ENCODE results near the gene SLC2A9. TPM values are rescaled to one million over a fixed set of nuclear protein-coding genes. Genes with fewer than 3 reads are reported as not detected.

Gene SLC2A9
- total and polyA plus RNA-seq, 2 of the 13 experiments (the other 11 are each of a cell fraction or from before 2014, with no cell fraction given): 36.2 to 42.3 TPM

DNA sequence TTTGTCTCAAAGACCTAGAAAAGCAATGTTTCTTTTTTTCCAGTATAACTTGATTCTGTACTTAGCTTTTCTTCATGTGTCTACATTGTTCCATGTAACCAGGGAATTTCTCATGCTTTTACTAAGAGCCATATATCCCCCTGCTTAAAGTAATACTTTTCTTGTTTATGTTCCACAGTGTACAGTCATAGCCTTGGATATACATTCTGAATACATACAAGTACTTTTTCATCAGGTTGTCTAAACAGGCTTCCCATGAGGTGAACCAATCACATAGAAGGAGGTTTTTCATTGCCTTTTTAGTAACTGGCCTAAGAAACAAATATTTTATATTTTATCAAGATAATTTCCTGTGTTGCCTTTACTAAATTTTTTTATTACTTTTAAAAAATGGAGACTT, 52.8 kb downstream of the SLC2A9 start:
- FAIRE-seq: no peak
- Histone ChIP-seq H3K27me3 (ENCODE audit: control insufficient read depth in 1 of 2, insufficient read depth in 2 of 2, low read length in 2 of 2) (no peaks in the 10 kb centered on the region), H3K9ac (ENCODE audit: insufficient read depth, low read depth, low read length) (no peak overlapping the region), H4K20me1 (ENCODE audit: insufficient read depth, low read length) (no peaks in the 10 kb centered on the region; the same call in 1 of the 2 replicates), H3K4me2 (ENCODE audit: low read depth, low read length) (no peak overlapping the region), H2AFZ (ENCODE audit: low read length) (no peak overlapping the region), H3K4me3 (replicated peaks in 1 of 3; ENCODE audit: insufficient read depth in 1 of 3, low read depth in 2 of 3, low read length in 3 of 3) (no peak overlapping the region), H3K9me3 (ENCODE audit: low read length) (no peaks in the 10 kb centered on the region), H3K27ac (ENCODE audit: extremely low read length, insufficient read depth, low read length) (no peak overlapping the region), H3K79me2 (ENCODE audit: insufficient read depth, low read length) (peaks cover 9% of the 10 kb centered on the region), H3K36me3 (replicated peaks in 1 of 2; ENCODE audit: control insufficient read depth in 1 of 2, insufficient read depth in 2 of 2, low read length in 2 of 2) (peaks cover 4 to 39% of the 10 kb centered on the region in 2 experiments; a peak in 4 of 5 replicates), H3K4me1 (ENCODE audit: insufficient read depth, low read length) (peaks cover 33% of the 10 kb centered on the region)
- TF ChIP-seq ZNF264 (CRISPR knock-in tag; IDR thresholded peaks at IDR 0.05): no peak
- TF ChIP-seq ZBTB42 (CRISPR knock-in tag; IDR thresholded peaks at IDR 0.05): no peak
- TF ChIP-seq ZNF7 (CRISPR knock-in tag; IDR thresholded peaks at IDR 0.05): no peak
- in situ Hi-C loops (cut with HindIII; ENCODE audit: extremely low pct_ligation_motif_present, low pct_unique_long_range_greater_than_20kb): no loop called here
- DNase-seq (ENCODE audit: low spot score): no peak
- ATAC-seq: no peak
- ChIA-PET POLR2A (no interaction called here), CTCF (ENCODE audit: low intra/inter-chr PET ratio, low total read pairs) (no interaction called here)
- BruUV-seq (replicated peaks): no TSS peak
- intact Hi-C loops (cut with micrococcal nuclease; ENCODE audit: unreplicated experiment): no loop called here

DNA sequence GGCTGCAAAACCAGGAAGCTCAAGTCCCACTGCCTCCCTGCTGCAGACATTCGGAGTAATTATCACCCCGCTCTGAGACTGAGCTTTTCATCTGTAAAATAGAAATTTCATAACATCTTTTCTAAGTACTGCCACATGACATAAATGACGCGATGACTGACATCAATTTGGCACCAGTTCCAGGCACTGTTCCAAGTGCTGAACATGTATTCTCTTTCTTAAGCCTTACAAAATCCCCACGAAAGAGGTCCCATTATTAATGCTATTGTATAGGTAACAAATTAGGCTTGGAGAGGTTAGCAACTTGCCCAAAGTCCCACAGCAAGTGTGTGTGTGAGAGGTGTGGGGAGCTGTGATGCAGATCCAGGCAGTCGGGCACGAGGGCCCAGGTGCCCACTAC, 56.4 kb downstream of the SLC2A9 start:
- Histone ChIP-seq H3K4me1 (ENCODE audit: insufficient read depth, low read length) (peaks cover 26% of the 10 kb centered on the region), H4K20me1 (ENCODE audit: insufficient read depth, low read length) (no peaks in the 10 kb centered on the region; the same call in 1 of the 2 replicates), H3K27ac (ENCODE audit: extremely low read length, insufficient read depth, low read length) (no peak overlapping the region), H3K4me2 (ENCODE audit: low read depth, low read length) (no peak overlapping the region), H3K36me3 (replicated peaks in 1 of 2; ENCODE audit: control insufficient read depth in 1 of 2, insufficient read depth in 2 of 2, low read length in 2 of 2) (peaks cover 5 to 31% of the 10 kb centered on the region in 2 experiments; a peak in 4 of 5 replicates), H3K9me3 (ENCODE audit: low read length) (no peaks in the 10 kb centered on the region), H3K9ac (ENCODE audit: insufficient read depth, low read depth, low read length) (no peak overlapping the region), H2AFZ (ENCODE audit: low read length) (no peak overlapping the region), H3K27me3 (ENCODE audit: control insufficient read depth in 1 of 2, insufficient read depth in 2 of 2, low read length in 2 of 2) (no peaks in the 10 kb centered on the region), H3K4me3 (replicated peaks in 1 of 3; ENCODE audit: insufficient read depth in 1 of 3, low read depth in 2 of 3, low read length in 3 of 3) (no peak overlapping the region), H3K79me2 (ENCODE audit: insufficient read depth, low read length) (peaks cover 4% of the 10 kb centered on the region)
- intact Hi-C loops (cut with micrococcal nuclease; ENCODE audit: unreplicated experiment) (loop anchor here (5.0 kb wide), 1 partner anchor 37 kb away; no protein-coding TSS in a partner anchor), in situ Hi-C loops (cut with HindIII; ENCODE audit: extremely low pct_ligation_motif_present, low pct_unique_long_range_greater_than_20kb) (no loop called here)
- FAIRE-seq (no peak), ATAC-seq (no peak), DNase-seq (ENCODE audit: low spot score) (no peak)
- no TSS peak for BruUV-seq (replicated peaks)
- POLR2A ChIA-PET: interaction anchor here (0.6 kb wide), 1 partner anchor 57 kb away, joined by 3 read pairs; the partner anchor contains the start of gene SLC2A9
- 97% methylated on average over 7 of the region's 7 CpGs for WGBS (ENCODE audit: low lambda C conversion rate)
- CTCF ChIA-PET (ENCODE audit: low intra/inter-chr PET ratio, low total read pairs): no interaction called here
- TF ChIP-seq ZNF451 (CRISPR knock-in tag; IDR thresholded peaks at IDR 0.05) (no peak), ZNF629 (CRISPR knock-in tag; conservative IDR thresholded peaks at IDR 0.05) (no peak), U2AF2 (IDR thresholded peaks at IDR 0.05; ENCODE audit: low read depth, low read length) (no peak), CREB1 (IDR thresholded peaks at IDR 0.05) (no peak), CREB1 (CRISPR knock-in tag; IDR thresholded peaks at IDR 0.05) (no peak), HMG20A (CRISPR knock-in tag; IDR thresholded peaks at IDR 0.05; ENCODE audit: borderline replicate concordance) (no peak), SKI (IDR thresholded peaks at IDR 0.05; ENCODE audit: partially characterized antibody) (no peak), ZNF724P (CRISPR knock-in tag; IDR thresholded peaks at IDR 0.05; ENCODE audit: borderline replicate concordance) (no peak), RARG (CRISPR knock-in tag; IDR thresholded peaks at IDR 0.05; ENCODE audit: low read depth) (no peak), FOXJ3 (CRISPR knock-in tag; IDR thresholded peaks at IDR 0.05; ENCODE audit: borderline replicate concordance) (no peak), ZNF383 (CRISPR knock-in tag; IDR thresholded peaks at IDR 0.05; ENCODE audit: borderline replicate concordance) (no peak), ZSCAN31 (CRISPR knock-in tag; IDR thresholded peaks at IDR 0.05; ENCODE audit: low read depth) (no peak), ELK4 (CRISPR knock-in tag; IDR thresholded peaks at IDR 0.05; ENCODE audit: borderline replicate concordance) (no peak), HNF4A (CRISPR knock-in tag; IDR thresholded peaks at IDR 0.05) (no peak), IRX3 (CRISPR knock-in tag; IDR thresholded peaks at IDR 0.05; ENCODE audit: borderline replicate concordance, low read depth) (no peak), HMGXB4 (CRISPR knock-in tag; IDR thresholded peaks at IDR 0.05; ENCODE audit: borderline replicate concordance in 1 of 2, low read depth in 1 of 2) (no peak)

Data from HepG2 (cell line).